HG03060 (cell line): ENCODE data around the gene DLG5.

Source experiments
- ATAC-seq: cut with Tn5 transposase; IDR thresholded peaks from one replicate; pipeline ENCODE4 v1.9.1; 2021; ENCODE audit warnings: low read depth, moderate number of reproducible peaks; ENCODE audit not compliant: unreplicated experiment

DLG5 gene

GRCh38 chr10:77955136-77955535 is 28.6 kb upstream of the DLG5 start:
- ATAC-seq = no peak

GRCh38 chr10:77949167-77949566 is 22.6 kb upstream of the DLG5 start:
- no peak for ATAC-seq

- no peak for ATAC-seq
Observed at GRCh38 chr10:77946084-77946483, 19.5 kb upstream of the DLG5 start.

GRCh38 chr10:77944519-77944918 is 18.0 kb upstream of the DLG5 start:
- no peak for ATAC-seq

GRCh38 chr10:77943121-77943901 is 16.8 kb upstream of the DLG5 start:
- no peak for ATAC-seq

- ATAC-seq = no peak
Observed at GRCh38 chr10:77941790-77942189, 15.2 kb upstream of the DLG5 start.

- ATAC-seq = no peak
Observed at GRCh38 chr10:77940627-77941026, 14.1 kb upstream of the DLG5 start.

GRCh38 chr10:77940225-77940624 is 13.7 kb upstream of the DLG5 start:
- no peak for ATAC-seq

GRCh38 chr10:77939561-77940001 is 13.0 kb upstream of the DLG5 start:
- no peak for ATAC-seq

- no peak for ATAC-seq
Observed at GRCh38 chr10:77936697-77937567, 10.4 kb upstream of the DLG5 start.

- no peak for ATAC-seq
Observed at GRCh38 chr10:77932016-77932715, 5.6 kb upstream of the DLG5 start.

- no peak for ATAC-seq
Observed at GRCh38 chr10:77927402-77928246, 1.1 kb upstream of the DLG5 start.

GRCh38 chr10:77925795-77926565 is 575 bp downstream of the DLG5 start:
- no peak for ATAC-seq

- ATAC-seq = no peak
Observed at GRCh38 chr10:77925410-77925794, 1.2 kb downstream of the DLG5 start.

GRCh38 chr10:77922566-77923179 is 3.9 kb downstream of the DLG5 start:
- no peak for ATAC-seq

GRCh38 chr10:77922055-77922454 is 4.5 kb downstream of the DLG5 start:
- ATAC-seq = no peak

- ATAC-seq = no peak
Observed at GRCh38 chr10:77921395-77921794, 5.2 kb downstream of the DLG5 start.

GRCh38 chr10:77920495-77920894 is 6.1 kb downstream of the DLG5 start:
- no peak for ATAC-seq

GRCh38 chr10:77919713-77920108 is 6.8 kb downstream of the DLG5 start:
- no peak for ATAC-seq
